ENCODE results near the gene ZNF556. TPM values are rescaled to one million over a fixed set of nuclear protein-coding genes. Genes with fewer than 3 reads are reported as not detected.

The ZNF556 gene
- total RNA-seq, 4 donors from 2014 or later: 0.28 to 0.73 TPM; not detected in 2

- Histone ChIP-seq H3K4me1 (peaks cover 0 to 4% of the 10 kb centered on the region in 2 donors), H3K27ac (no peak overlapping the region), H3K9me3 (no peaks in the 10 kb centered on the region), H3K36me3 (no peaks in the 10 kb centered on the region), H3K4me3 (no peak overlapping the region), H3K27me3 (no peaks in the 10 kb centered on the region)
- TF ChIP-seq POLR2A (IDR thresholded peaks at IDR 0.05) (no peak), CTCF (IDR thresholded peaks at IDR 0.05) (no peak)
- DNase-seq: no peak
- intact Hi-C loops (cut with DNase I; ENCODE audit: low total_unique reads): no loop called here
Measured at GRCh38 chr19:2905918-2906519, 38.9 kb downstream of the ZNF556 start.

- Histone ChIP-seq H3K4me3 (no peak overlapping the region), H3K9me3 (no peaks in the 10 kb centered on the region), H3K36me3 (no peaks in the 10 kb centered on the region), H3K27ac (no peak overlapping the region), H3K27me3 (no peaks in the 10 kb centered on the region), H3K4me1 (no peaks in the 10 kb centered on the region)
- TF ChIP-seq CTCF (IDR thresholded peaks at IDR 0.05) (no peak), POLR2A (IDR thresholded peaks at IDR 0.05) (no peak)
- no peak for DNase-seq
- intact Hi-C loops (cut with DNase I; ENCODE audit: low total_unique reads): no loop called here
Measured at GRCh38 chr19:2906631-2907195, 39.6 kb downstream of the ZNF556 start.

- H3K36me3 ChIP-seq: no peaks in the 10 kb centered on the region
- H3K4me3 ChIP-seq: no peak overlapping the region
- H3K9me3 ChIP-seq: peaks cover 0 to under 1% of the 10 kb centered on the region in 2 donors
- intact Hi-C loops (cut with DNase I; ENCODE audit: low total_unique reads): no loop called here
- no peaks in the 10 kb centered on the region for H3K27me3 ChIP-seq
- no peak overlapping the region for H3K27ac ChIP-seq
- H3K4me1 ChIP-seq: no peaks in the 10 kb centered on the region
- no peak for DNase-seq
- no peak for TF ChIP-seq POLR2A (IDR thresholded peaks at IDR 0.05)
- TF ChIP-seq CTCF (IDR thresholded peaks at IDR 0.05): no peak
Measured at GRCh38 chr19:2912306-2912705, 45.2 kb downstream of the ZNF556 start.

GRCh38 chr19:2917275-2918184 lies 50.4 kb downstream of the ZNF556 start:
- TF ChIP-seq CTCF (IDR thresholded peaks at IDR 0.05) (no peak), POLR2A (IDR thresholded peaks at IDR 0.05) (no peak)
- H3K36me3 ChIP-seq: no peaks in the 10 kb centered on the region

GRCh38 chr19:2922987-2923386 lies 55.9 kb downstream of the ZNF556 start:
- no peaks in the 10 kb centered on the region for H3K27me3 ChIP-seq
- H3K27ac ChIP-seq: peak overlapping the region in 1 of 2 donors; percentile 36
- no peaks in the 10 kb centered on the region for H3K9me3 ChIP-seq
- peak in 1 of 4 experiments; percentile 9 for TF ChIP-seq CTCF (IDR thresholded peaks at IDR 0.05)
- TF ChIP-seq POLR2A (IDR thresholded peaks at IDR 0.05): no peak
- no peaks in the 10 kb centered on the region for H3K36me3 ChIP-seq
- H3K4me1 ChIP-seq: no peaks in the 10 kb centered on the region
- no peak overlapping the region for H3K4me3 ChIP-seq
- DNase-seq: no peak
- intact Hi-C loops (cut with DNase I; ENCODE audit: low total_unique reads): no loop called here

More at GRCh38 chr19:2917275-2918184, 50.4 kb downstream of the ZNF556 start:
- Histone ChIP-seq H3K4me1 (no peaks in the 10 kb centered on the region), H3K27ac (no peak overlapping the region), H3K4me3 (no peak overlapping the region), H3K9me3 (peaks cover 0 to 5% of the 10 kb centered on the region in 2 donors), H3K27me3 (no peaks in the 10 kb centered on the region)
- intact Hi-C loops (cut with DNase I; ENCODE audit: low total_unique reads): no loop called here
- no peak for DNase-seq

Data from uterus (tissue), 4 donors.